Adipocyte (in vitro differentiated cells): ENCODE results near the gene GPR21.

Experiments
- DNase-seq: peaks from one replicate; pipeline ENCODE4 v3.0.0-alpha.2; 2015; ENCODE audit warnings: low read depth
- H3K27me3 ChIP-seq: replicated peaks from 2 replicates; pipeline ENCODE4 v1.7.0; 2013; ENCODE audit warnings: mild to moderate bottlenecking, low read length, moderate library complexity; ENCODE audit not compliant: control insufficient read depth, insufficient read depth
- H3K36me3 ChIP-seq: 2 replicates; pipeline ENCODE4 v1.7.0; 2013; ENCODE audit warnings: low read length, mild to moderate bottlenecking, moderate library complexity; ENCODE audit not compliant: control insufficient read depth, insufficient read depth, severe bottlenecking
- H3K4me1 ChIP-seq: 2 replicates; pipeline ENCODE4 v1.7.0; 2013; ENCODE audit warnings: mild to moderate bottlenecking, low read length, moderate library complexity; ENCODE audit not compliant: control insufficient read depth, insufficient read depth
- H3K4me3 ChIP-seq: 2 replicates; pipeline ENCODE4 v1.7.0; 2013; ENCODE audit warnings: mild to moderate bottlenecking, low read length, moderate library complexity
- H3K9ac ChIP-seq: 2 replicates; pipeline ENCODE4 v1.7.0; 2013; ENCODE audit warnings: mild to moderate bottlenecking, low read length, moderate library complexity
- H3K9me3 ChIP-seq: 2 replicates; pipeline ENCODE4 v1.7.0; 2013; ENCODE audit warnings: mild to moderate bottlenecking, low read length, moderate library complexity; ENCODE audit not compliant: control insufficient read depth

The GPR21 gene

GRCh38 chr9:123048748-123049147 lies 15.3 kb downstream of the GPR21 start:
- no peaks in the 10 kb centered on the region for H3K9me3 ChIP-seq
- peak overlapping the region; percentile 72 for H3K9ac ChIP-seq
- peak; percentile 46 for DNase-seq
- H3K27me3 ChIP-seq: no peaks in the 10 kb centered on the region
- H3K36me3 ChIP-seq: no peaks in the 10 kb centered on the region
- H3K4me3 ChIP-seq: peak overlapping the region; percentile 6
- H3K4me1 ChIP-seq: peaks cover 40% of the 10 kb centered on the region

DNA sequence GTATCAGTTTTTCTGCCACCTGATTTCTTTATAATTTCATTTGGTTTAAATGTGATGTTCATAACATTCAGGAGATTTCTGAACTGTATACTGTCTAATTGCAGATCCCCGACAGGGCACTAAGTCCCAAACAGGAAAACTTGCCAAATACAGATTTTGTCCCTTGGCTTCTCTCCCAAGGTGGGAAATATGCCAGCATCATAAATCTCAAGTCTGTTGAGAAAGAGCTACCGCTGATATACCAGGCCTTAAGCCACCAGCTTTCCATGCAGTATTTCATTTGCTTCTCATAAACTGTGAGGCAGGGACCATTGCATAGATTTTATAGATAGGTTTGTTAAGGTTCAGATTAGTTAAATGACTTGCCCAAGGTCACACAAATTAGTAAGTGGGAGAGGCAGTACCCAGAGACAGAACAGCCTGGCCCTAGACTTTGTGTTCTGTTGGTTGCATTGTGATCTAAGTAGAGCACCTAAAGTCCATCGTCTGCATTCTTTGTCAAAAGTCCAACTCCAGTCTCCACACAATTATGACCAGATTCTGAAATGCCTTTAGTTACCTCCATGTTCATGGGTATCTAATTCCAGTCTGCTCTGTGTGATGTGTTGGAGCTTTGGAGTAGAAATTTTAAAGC lies 16.2 kb downstream of the GPR21 start:
- Histone ChIP-seq H3K27me3 (no peaks in the 10 kb centered on the region), H3K9me3 (no peaks in the 10 kb centered on the region), H3K4me1 (peaks cover 35% of the 10 kb centered on the region), H3K9ac (peak overlapping the region; percentile 72), H3K4me3 (peak overlapping the region; percentile 6), H3K36me3 (peaks cover 4% of the 10 kb centered on the region)
- DNase-seq: peak; percentile 74

GRCh38 chr9:123053046-123053445 lies 19.6 kb downstream of the GPR21 start:
- Histone ChIP-seq H3K27me3 (no peaks in the 10 kb centered on the region), H3K9ac (no peak overlapping the region), H3K36me3 (peaks cover 15% of the 10 kb centered on the region), H3K9me3 (no peaks in the 10 kb centered on the region), H3K4me3 (no peak overlapping the region), H3K4me1 (peaks cover 28% of the 10 kb centered on the region)
- no peak for DNase-seq

- no peak for DNase-seq
- Histone ChIP-seq H3K27me3 (no peaks in the 10 kb centered on the region), H3K9ac (no peak overlapping the region), H3K9me3 (no peaks in the 10 kb centered on the region), H3K4me3 (no peak overlapping the region), H3K36me3 (peaks cover 15% of the 10 kb centered on the region), H3K4me1 (peaks cover 28% of the 10 kb centered on the region)
These were observed 20.2 kb downstream of the GPR21 start for GRCh38 chr9:123053711-123054110.

GRCh38 chr9:123058834-123059233 lies 25.4 kb downstream of the GPR21 start:
- Histone ChIP-seq H3K4me1 (peaks cover 30% of the 10 kb centered on the region), H3K27me3 (no peaks in the 10 kb centered on the region), H3K4me3 (no peak overlapping the region), H3K9me3 (no peaks in the 10 kb centered on the region), H3K9ac (peak overlapping the region; percentile 62), H3K36me3 (peaks cover 15% of the 10 kb centered on the region)
- peak; percentile 78 for DNase-seq

GRCh38 chr9:123059472-123060220 lies 26.2 kb downstream of the GPR21 start:
- Histone ChIP-seq H3K27me3 (no peaks in the 10 kb centered on the region), H3K36me3 (peaks cover 11% of the 10 kb centered on the region), H3K4me1 (peaks cover 33% of the 10 kb centered on the region), H3K4me3 (no peak overlapping the region), H3K9me3 (no peaks in the 10 kb centered on the region), H3K9ac (no peak overlapping the region)
- no peak for DNase-seq

DNA sequence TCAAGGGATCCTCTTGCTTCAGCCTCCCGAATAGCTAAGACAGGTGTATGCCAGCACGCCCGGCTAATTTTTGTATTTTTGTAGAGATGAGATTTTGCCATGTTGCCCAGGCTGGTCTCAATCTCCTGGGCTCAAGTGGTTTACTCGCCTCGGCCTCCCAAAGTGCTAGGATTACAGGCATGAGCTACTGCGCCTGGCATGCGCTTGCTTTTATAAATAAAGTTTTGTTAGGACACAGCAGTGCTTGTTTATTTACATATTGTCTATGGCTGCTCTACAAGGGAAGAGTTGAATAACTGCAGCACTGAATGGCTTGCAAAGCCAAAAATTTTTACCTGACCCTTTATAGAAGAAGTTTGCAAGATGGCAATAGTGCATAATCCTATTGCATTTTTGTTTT lies 27.7 kb downstream of the GPR21 start:
- H3K4me3 ChIP-seq: no peak overlapping the region
- no peak for DNase-seq
- H3K9ac ChIP-seq: no peak overlapping the region
- no peaks in the 10 kb centered on the region for H3K27me3 ChIP-seq
- peaks cover 11% of the 10 kb centered on the region for H3K36me3 ChIP-seq
- no peaks in the 10 kb centered on the region for H3K9me3 ChIP-seq
- peaks cover 44% of the 10 kb centered on the region for H3K4me1 ChIP-seq

- Histone ChIP-seq H3K4me3 (no peak overlapping the region), H3K36me3 (peaks cover 19% of the 10 kb centered on the region), H3K27me3 (no peaks in the 10 kb centered on the region), H3K9ac (peak overlapping the region; percentile 5), H3K9me3 (no peaks in the 10 kb centered on the region), H3K4me1 (peaks cover 48% of the 10 kb centered on the region)
- no peak for DNase-seq
These were observed 29.1 kb downstream of the GPR21 start for GRCh38 chr9:123062351-123063176.

GRCh38 chr9:123063177-123063598 lies 29.7 kb downstream of the GPR21 start:
- Histone ChIP-seq H3K9ac (no peak overlapping the region), H3K4me3 (no peak overlapping the region), H3K27me3 (no peaks in the 10 kb centered on the region), H3K4me1 (peaks cover 51% of the 10 kb centered on the region), H3K36me3 (peaks cover 19% of the 10 kb centered on the region), H3K9me3 (no peaks in the 10 kb centered on the region)
- peak; percentile 78 for DNase-seq

GRCh38 chr9:123063896-123064295 lies 30.4 kb downstream of the GPR21 start:
- H3K9ac ChIP-seq: no peak overlapping the region
- H3K4me1 ChIP-seq: peaks cover 51% of the 10 kb centered on the region
- no peak for DNase-seq
- H3K4me3 ChIP-seq: no peak overlapping the region
- H3K27me3 ChIP-seq: no peaks in the 10 kb centered on the region
- peaks cover 19% of the 10 kb centered on the region for H3K36me3 ChIP-seq
- no peaks in the 10 kb centered on the region for H3K9me3 ChIP-seq

GRCh38 chr9:123064716-123065115 lies 31.2 kb downstream of the GPR21 start:
- peak overlapping the region; percentile 40 for H3K9ac ChIP-seq
- no peaks in the 10 kb centered on the region for H3K27me3 ChIP-seq
- DNase-seq: no peak
- H3K36me3 ChIP-seq: peaks cover 19% of the 10 kb centered on the region
- H3K4me3 ChIP-seq: no peak overlapping the region
- H3K9me3 ChIP-seq: no peaks in the 10 kb centered on the region
- H3K4me1 ChIP-seq: peaks cover 57% of the 10 kb centered on the region
